HepG2 (cell line): ENCODE data around the gene HP1BP3. TPM values are rescaled to one million over a fixed set of nuclear protein-coding genes. Genes with fewer than 3 reads are reported as not detected.

Experiments
- FOXC1 ChIP-seq: sonication (generic); formaldehyde crosslinking; IDR thresholded peaks from 2 replicates; pipeline ENCODE4 v1.8.0; 2022; ENCODE audit warnings: mild to moderate bottlenecking, missing genetic modification reagents, borderline replicate concordance
- GZF1 ChIP-seq: sonication (generic); formaldehyde crosslinking; IDR thresholded peaks from 2 replicates; pipeline ENCODE4 v1.5.1; 2020; ENCODE audit warnings: mild to moderate bottlenecking, missing genetic modification reagents
- RAD21 ChIP-seq: fragments of 450-650 bp; formaldehyde crosslinking; IDR thresholded peaks from 2 replicates; pipeline ENCODE4 v1.5.0; 2020; ENCODE audit warnings: mild to moderate bottlenecking
- SAP130 ChIP-seq: IDR thresholded peaks from 2 replicates; pipeline ENCODE4 v1.6.1; 2016; ENCODE audit warnings: low read depth
- SMAD1 ChIP-seq: sonication (generic); formaldehyde crosslinking; IDR thresholded peaks from 2 replicates; pipeline ENCODE4 v1.4.0; 2020; ENCODE audit warnings: missing genetic modification reagents, low read depth, mild to moderate bottlenecking, borderline replicate concordance
- SP2 ChIP-seq: sonication (generic); formaldehyde crosslinking; IDR thresholded peaks from 2 replicates; pipeline ENCODE4 v1.5.1; 2020; ENCODE audit warnings: mild to moderate bottlenecking, missing genetic modification reagents
- TCF12 ChIP-seq, 2 experiments: fragments of 450-650 bp in 1 of 2; sonication (generic) in 1 of 2; formaldehyde crosslinking in 1 of 2; IDR thresholded peaks; 2 replicates each; pipeline versions ENCODE4 v1.6.1 to v1.8.0; 2017 to 2022; ENCODE audit warnings: antibody characterized with exemption in 1 of 2, mild to moderate bottlenecking in 1 of 2, missing genetic modification reagents in 1 of 2, moderate library complexity in 1 of 2
- U2AF1 ChIP-seq: fragments of 200-400 bp; formaldehyde crosslinking; optimal IDR thresholded peaks from 2 replicates; pipeline ENCODE3; 2017; ENCODE audit warnings: mild to moderate bottlenecking, low read depth, low read length
- ZBTB7B ChIP-seq: sonication (generic); formaldehyde crosslinking; IDR thresholded peaks from 2 replicates; pipeline ENCODE4 v1.4.0; 2020; ENCODE audit warnings: missing genetic modification reagents
- ZFP41 ChIP-seq: sonication (generic); formaldehyde crosslinking; IDR thresholded peaks from 2 replicates; pipeline ENCODE4 v1.4.0; 2020; ENCODE audit warnings: mild to moderate bottlenecking, missing genetic modification reagents, borderline replicate concordance
- ZNF567 ChIP-seq: sonication (generic); formaldehyde crosslinking; IDR thresholded peaks from 2 replicates; pipeline ENCODE4 v1.8.1; 2023; ENCODE audit warnings: mild to moderate bottlenecking, missing genetic modification reagents, borderline replicate concordance
- polyA plus RNA-seq, 8 experiments: library from polyadenylated mRNA; depleted of rRNA in 3 of 8; stranded (reverse) in 7 of 8; unstranded in 1 of 8; fragments of >200 nt; fragmentation: Illumina TruSeq in 4 of 8; extraction: Trizol in 4 of 8; gene quantifications; 2 replicates each; pipeline versions ENCODE4 v1.2.1 to v1.2.3, GENCODE V29; 2011 to 2016; ENCODE audit warnings: low read depth in 4 of 8, missing spikeins in 1 of 8, mixed read lengths in 1 of 8; ENCODE audit not compliant: insufficient read depth in 1 of 8
- total RNA-seq, 5 experiments: library from RNA; depleted of rRNA; stranded (reverse); fragments of >200 nt; fragmentation: Illumina TruSeq; extraction: Trizol; gene quantifications; 2 replicates each; pipeline ENCODE4 v1.2.3, GENCODE V29; 2016; ENCODE audit warnings: low read depth in 1 of 5
- TF ChIP-seq, protein P1 (sequence below), 2 experiments: sonication (generic) in 1 of 2; formaldehyde crosslinking in 1 of 2; IDR thresholded peaks; 2 replicates each; pipeline versions ENCODE4 v1.5.1 to v1.6.1; 2011 to 2020; ENCODE audit warnings: borderline replicate concordance in 1 of 2, low read depth in 1 of 2, low read length in 1 of 2, mild to moderate bottlenecking in 1 of 2, missing genetic modification reagents in 1 of 2, moderate library complexity in 1 of 2
- TF ChIP-seq, protein P2 (sequence below): sonication (generic); formaldehyde crosslinking; IDR thresholded peaks from 2 replicates; pipeline ENCODE4; 2020; ENCODE audit warnings: missing genetic modification reagents, mild to moderate bottlenecking, borderline replicate concordance
- TF ChIP-seq, protein P3 (sequence below): IDR thresholded peaks from 2 replicates; pipeline ENCODE4 v1.6.1; 2016; ENCODE audit warnings: missing genetic modification reagents, missing compliant biosample characterization
- TF ChIP-seq, protein P4 (sequence below): sonication (generic); formaldehyde crosslinking; IDR thresholded peaks from 2 replicates; pipeline ENCODE4 v1.4.0; 2020; ENCODE audit warnings: missing genetic modification reagents, borderline replicate concordance
- TF ChIP-seq, protein P5 (sequence below): sonication (generic); formaldehyde crosslinking; IDR thresholded peaks from 2 replicates; pipeline ENCODE4 v1.5.1; 2020; ENCODE audit warnings: missing genetic modification reagents, mild to moderate bottlenecking, borderline replicate concordance
- TF ChIP-seq, protein P6 (sequence below): sonication (generic); formaldehyde crosslinking; IDR thresholded peaks from 2 replicates; pipeline ENCODE4 v1.4.0; 2020; ENCODE audit warnings: missing genetic modification reagents

HP1BP3 gene
- total and polyA plus RNA-seq, 2 of the 13 experiments (the other 11 are each of a cell fraction or from before 2014, with no cell fraction given) = 98.5 to 137 TPM

DNA sequence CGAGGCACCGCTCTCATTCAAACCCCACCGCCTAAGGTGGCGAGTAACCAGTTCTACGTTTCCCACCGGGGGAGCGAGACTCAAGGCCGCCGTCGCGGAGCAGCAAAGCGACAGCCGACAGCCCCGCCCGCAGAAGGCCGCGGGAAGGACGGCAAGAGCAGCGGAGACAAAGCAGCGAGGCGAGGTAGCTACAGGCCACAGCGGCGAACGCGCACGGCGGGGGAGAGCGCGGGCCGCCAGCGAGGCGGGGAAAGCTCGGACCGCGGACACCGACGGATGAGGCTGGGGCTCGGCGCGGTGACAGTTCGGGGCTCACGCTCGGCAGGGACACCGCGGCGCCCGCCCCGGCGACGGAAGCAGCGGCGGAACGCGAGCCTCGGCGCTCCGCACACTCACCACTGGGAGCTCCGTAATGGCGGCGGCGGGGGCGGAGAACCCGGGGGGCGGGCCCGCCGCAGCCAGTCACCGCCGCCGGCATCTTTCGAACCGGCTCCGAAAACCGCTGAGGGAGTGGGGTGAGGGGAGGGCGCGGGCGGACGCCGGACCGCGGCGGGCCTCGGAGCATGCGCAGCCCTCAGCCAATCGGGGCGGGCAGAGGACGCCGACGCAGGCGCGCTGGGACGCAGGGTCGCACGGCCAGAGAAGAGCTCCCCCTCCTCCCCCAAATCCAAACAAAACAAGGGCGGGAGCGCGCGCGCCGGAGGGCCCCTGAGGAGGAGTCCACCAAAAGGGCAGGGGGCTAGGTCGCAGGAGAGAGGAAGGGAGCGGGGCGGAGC is 666 bp downstream of the HP1BP3 start (continued):
- TF ChIP-seq GZF1 (no peak), FOXC1 (CRISPR knock-in tag) (peak; percentile 53; the same call in 1 of the 2 replicates), ZBTB7B (CRISPR knock-in tag) (no peak), SMAD1 (peak; percentile 69; the same call in 1 of the 2 replicates), ZFP41 (CRISPR knock-in tag) (no peak), RAD21 (CRISPR knock-in tag) (peak; percentile 64), ZNF567 (CRISPR knock-in tag) (0 out of 2 replicates have a peak, but pooled peaks have one; percentile 36), SP2 (CRISPR knock-in tag) (peak; percentile 51; the same call in 1 of the 2 replicates), SAP130 (peak; percentile 74; the same call in 1 of the 2 replicates), U2AF1 (no peak), TCF12 (IDR thresholded peaks at IDR 0.05) (no peak), TCF12 (CRISPR knock-in tag; IDR thresholded peaks at IDR 0.05) (peak; percentile 85; the same call in 1 of the 2 replicates)
- TF ChIP-seq, protein P1, sequence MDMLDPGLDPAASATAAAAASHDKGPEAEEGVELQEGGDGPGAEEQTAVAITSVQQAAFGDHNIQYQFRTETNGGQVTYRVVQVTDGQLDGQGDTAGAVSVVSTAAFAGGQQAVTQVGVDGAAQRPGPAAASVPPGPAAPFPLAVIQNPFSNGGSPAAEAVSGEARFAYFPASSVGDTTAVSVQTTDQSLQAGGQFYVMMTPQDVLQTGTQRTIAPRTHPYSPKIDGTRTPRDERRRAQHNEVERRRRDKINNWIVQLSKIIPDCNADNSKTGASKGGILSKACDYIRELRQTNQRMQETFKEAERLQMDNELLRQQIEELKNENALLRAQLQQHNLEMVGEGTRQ (IDR thresholded peaks at IDR 0.05; ENCODE audit: low read depth, low read length) = no peak
- TF ChIP-seq, protein P1 (CRISPR knock-in tag; IDR thresholded peaks at IDR 0.05; ENCODE audit: borderline replicate concordance) = no peak; the same call in 1 of the 2 replicates
- TF ChIP-seq, protein P2, sequence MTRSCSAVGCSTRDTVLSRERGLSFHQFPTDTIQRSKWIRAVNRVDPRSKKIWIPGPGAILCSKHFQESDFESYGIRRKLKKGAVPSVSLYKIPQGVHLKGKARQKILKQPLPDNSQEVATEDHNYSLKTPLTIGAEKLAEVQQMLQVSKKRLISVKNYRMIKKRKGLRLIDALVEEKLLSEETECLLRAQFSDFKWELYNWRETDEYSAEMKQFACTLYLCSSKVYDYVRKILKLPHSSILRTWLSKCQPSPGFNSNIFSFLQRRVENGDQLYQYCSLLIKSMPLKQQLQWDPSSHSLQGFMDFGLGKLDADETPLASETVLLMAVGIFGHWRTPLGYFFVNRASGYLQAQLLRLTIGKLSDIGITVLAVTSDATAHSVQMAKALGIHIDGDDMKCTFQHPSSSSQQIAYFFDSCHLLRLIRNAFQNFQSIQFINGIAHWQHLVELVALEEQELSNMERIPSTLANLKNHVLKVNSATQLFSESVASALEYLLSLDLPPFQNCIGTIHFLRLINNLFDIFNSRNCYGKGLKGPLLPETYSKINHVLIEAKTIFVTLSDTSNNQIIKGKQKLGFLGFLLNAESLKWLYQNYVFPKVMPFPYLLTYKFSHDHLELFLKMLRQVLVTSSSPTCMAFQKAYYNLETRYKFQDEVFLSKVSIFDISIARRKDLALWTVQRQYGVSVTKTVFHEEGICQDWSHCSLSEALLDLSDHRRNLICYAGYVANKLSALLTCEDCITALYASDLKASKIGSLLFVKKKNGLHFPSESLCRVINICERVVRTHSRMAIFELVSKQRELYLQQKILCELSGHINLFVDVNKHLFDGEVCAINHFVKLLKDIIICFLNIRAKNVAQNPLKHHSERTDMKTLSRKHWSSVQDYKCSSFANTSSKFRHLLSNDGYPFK (CRISPR knock-in tag) = peak; percentile 76; the same call in 1 of the 2 replicates
- TF ChIP-seq, protein P3, sequence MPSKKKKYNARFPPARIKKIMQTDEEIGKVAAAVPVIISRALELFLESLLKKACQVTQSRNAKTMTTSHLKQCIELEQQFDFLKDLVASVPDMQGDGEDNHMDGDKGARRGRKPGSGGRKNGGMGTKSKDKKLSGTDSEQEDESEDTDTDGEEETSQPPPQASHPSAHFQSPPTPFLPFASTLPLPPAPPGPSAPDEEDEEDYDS (CRISPR knock-in tag) = no peak
- TF ChIP-seq, protein P4, sequence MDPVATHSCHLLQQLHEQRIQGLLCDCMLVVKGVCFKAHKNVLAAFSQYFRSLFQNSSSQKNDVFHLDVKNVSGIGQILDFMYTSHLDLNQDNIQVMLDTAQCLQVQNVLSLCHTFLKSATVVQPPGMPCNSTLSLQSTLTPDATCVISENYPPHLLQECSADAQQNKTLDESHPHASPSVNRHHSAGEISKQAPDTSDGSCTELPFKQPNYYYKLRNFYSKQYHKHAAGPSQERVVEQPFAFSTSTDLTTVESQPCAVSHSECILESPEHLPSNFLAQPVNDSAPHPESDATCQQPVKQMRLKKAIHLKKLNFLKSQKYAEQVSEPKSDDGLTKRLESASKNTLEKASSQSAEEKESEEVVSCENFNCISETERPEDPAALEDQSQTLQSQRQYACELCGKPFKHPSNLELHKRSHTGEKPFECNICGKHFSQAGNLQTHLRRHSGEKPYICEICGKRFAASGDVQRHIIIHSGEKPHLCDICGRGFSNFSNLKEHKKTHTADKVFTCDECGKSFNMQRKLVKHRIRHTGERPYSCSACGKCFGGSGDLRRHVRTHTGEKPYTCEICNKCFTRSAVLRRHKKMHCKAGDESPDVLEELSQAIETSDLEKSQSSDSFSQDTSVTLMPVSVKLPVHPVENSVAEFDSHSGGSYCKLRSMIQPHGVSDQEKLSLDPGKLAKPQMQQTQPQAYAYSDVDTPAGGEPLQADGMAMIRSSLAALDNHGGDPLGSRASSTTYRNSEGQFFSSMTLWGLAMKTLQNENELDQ = no peak
- TF ChIP-seq, protein P5, sequence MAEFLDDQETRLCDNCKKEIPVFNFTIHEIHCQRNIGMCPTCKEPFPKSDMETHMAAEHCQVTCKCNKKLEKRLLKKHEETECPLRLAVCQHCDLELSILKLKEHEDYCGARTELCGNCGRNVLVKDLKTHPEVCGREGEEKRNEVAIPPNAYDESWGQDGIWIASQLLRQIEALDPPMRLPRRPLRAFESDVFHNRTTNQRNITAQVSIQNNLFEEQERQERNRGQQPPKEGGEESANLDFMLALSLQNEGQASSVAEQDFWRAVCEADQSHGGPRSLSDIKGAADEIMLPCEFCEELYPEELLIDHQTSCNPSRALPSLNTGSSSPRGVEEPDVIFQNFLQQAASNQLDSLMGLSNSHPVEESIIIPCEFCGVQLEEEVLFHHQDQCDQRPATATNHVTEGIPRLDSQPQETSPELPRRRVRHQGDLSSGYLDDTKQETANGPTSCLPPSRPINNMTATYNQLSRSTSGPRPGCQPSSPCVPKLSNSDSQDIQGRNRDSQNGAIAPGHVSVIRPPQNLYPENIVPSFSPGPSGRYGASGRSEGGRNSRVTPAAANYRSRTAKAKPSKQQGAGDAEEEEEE (CRISPR knock-in tag) = no peak
- TF ChIP-seq, protein P6, sequence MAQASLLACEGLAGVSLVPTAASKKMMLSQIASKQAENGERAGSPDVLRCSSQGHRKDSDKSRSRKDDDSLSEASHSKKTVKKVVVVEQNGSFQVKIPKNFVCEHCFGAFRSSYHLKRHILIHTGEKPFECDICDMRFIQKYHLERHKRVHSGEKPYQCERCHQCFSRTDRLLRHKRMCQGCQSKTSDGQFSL (CRISPR knock-in tag) = no peak
